BLaER1 treated with 17β-estradiol and CSF1 and Interleukin-3, amounts not matched to agents 10 nM and 100 nM (cell line): Measurements from ENCODE around the gene OPN1MW.
"Not testable (repeated sequence)": the region's sequence is repeated elsewhere in the genome, so short reads cannot be mapped to it uniquely, and the experiment has no call there.

Experiments
- H3K27ac ChIP-seq, 11 experiments: shearing (Covaris generic); formaldehyde crosslinking; 2 replicates each; pipeline ENCODE4 v1.8.1; 2022
- H3K27me3 ChIP-seq, 11 experiments: shearing (Covaris generic); formaldehyde crosslinking; 2 replicates each; pipeline ENCODE4 v1.8.1; 2022
- H3K36me3 ChIP-seq, 11 experiments: shearing (Covaris generic); formaldehyde crosslinking; 2 replicates each; pipeline ENCODE4 v1.8.1; 2022
- H3K4me1 ChIP-seq, 10 experiments: shearing (Covaris generic); formaldehyde crosslinking; 2 replicates each; pipeline ENCODE4 v1.8.1; 2022
- H3K4me2 ChIP-seq, 11 experiments: shearing (Covaris generic); formaldehyde crosslinking; 2 replicates each; pipeline ENCODE4 v1.8.1; 2022
- H3K4me3 ChIP-seq, 10 experiments: shearing (Covaris generic); formaldehyde crosslinking; 2 replicates each; pipeline ENCODE4 v1.8.1; 2022
- H3K9ac ChIP-seq, 11 experiments: shearing (Covaris generic); formaldehyde crosslinking; 2 replicates each; pipeline ENCODE4 v1.8.1; 2022
- H3K9me3 ChIP-seq, 11 experiments: shearing (Covaris generic); formaldehyde crosslinking; replicated peaks in 1 of 11; 2 replicates each; pipeline ENCODE4 v1.8.1; 2022
- H4K20me1 ChIP-seq, 11 experiments: shearing (Covaris generic); formaldehyde crosslinking; 2 replicates each; pipeline ENCODE4 v1.8.1; 2022

Gene OPN1MW

GRCh38 chrX:154231443-154231842 is 49.0 kb downstream of the OPN1MW start:
- not testable (repeated sequence) for H4K20me1 ChIP-seq, H3K4me3 ChIP-seq, H3K36me3 ChIP-seq, H3K9ac ChIP-seq, H3K4me2 ChIP-seq, H3K27me3 ChIP-seq, H3K4me1 ChIP-seq, H3K9me3 ChIP-seq, H3K27ac ChIP-seq

- H4K20me1 ChIP-seq, H3K4me1 ChIP-seq, H3K27me3 ChIP-seq, H3K9me3 ChIP-seq, H3K4me2 ChIP-seq, H3K9ac ChIP-seq, H3K36me3 ChIP-seq, H3K4me3 ChIP-seq, H3K27ac ChIP-seq: not testable (repeated sequence)
Observed at GRCh38 chrX:154233620-154234019, 51.2 kb downstream of the OPN1MW start.

GRCh38 chrX:154238939-154239559 is 56.7 kb downstream of the OPN1MW start:
- H3K36me3 ChIP-seq, H4K20me1 ChIP-seq, H3K4me2 ChIP-seq, H3K27me3 ChIP-seq, H3K9me3 ChIP-seq, H3K4me3 ChIP-seq, H3K27ac ChIP-seq, H3K9ac ChIP-seq, H3K4me1 ChIP-seq: not testable (repeated sequence)

GRCh38 chrX:154239982-154240503 is 57.6 kb downstream of the OPN1MW start:
- not testable (repeated sequence) for H3K27me3 ChIP-seq, H3K4me2 ChIP-seq

More at GRCh38 chrX:154239982-154240503, 57.6 kb downstream of the OPN1MW start:
- not testable (repeated sequence) for H3K9me3 ChIP-seq, H3K36me3 ChIP-seq, H3K27ac ChIP-seq, H3K4me1 ChIP-seq, H3K9ac ChIP-seq, H3K4me3 ChIP-seq, H4K20me1 ChIP-seq
